ENCODE results near the gene CTDSP2.
"Not testable (repeated sequence)": the region's sequence is repeated elsewhere in the genome, so short reads cannot be mapped to it uniquely, and the experiment has no call there.

The CTDSP2 gene

GRCh38 chr12:57777367-57777766 is 69.2 kb downstream of the CTDSP2 start:
- DNase-seq: no peak

GRCh38 chr12:57776247-57776587 is 70.3 kb downstream of the CTDSP2 start:
- no peak for DNase-seq

- DNase-seq: no peak
These were observed 70.8 kb downstream of the CTDSP2 start for GRCh38 chr12:57775563-57776246.

- no peak for DNase-seq
These were observed 71.5 kb downstream of the CTDSP2 start for GRCh38 chr12:57775044-57775443.

- DNase-seq: not testable (repeated sequence)
These were observed 71.9 kb downstream of the CTDSP2 start for GRCh38 chr12:57774634-57775033.

GRCh38 chr12:57772429-57773322 is 73.9 kb downstream of the CTDSP2 start, which contains the start of gene EEF1AKMT3:
Gene EEF1AKMT3, plus strand, starts transcription at chr12:57772614. Its CDS starts 111 bp downstream, at chr12:57772725.
- DNase-seq: peak; percentile 63

- peak; percentile 97 for DNase-seq
These were observed 74.6 kb downstream of the CTDSP2 start, which contains the start of gene METTL1 for GRCh38 chr12:57771873-57772428. Gene METTL1, minus strand, starts transcription at chr12:57772105. Its CDS starts 22 bp downstream, at chr12:57772083.

- peak; percentile 94 for DNase-seq
These were observed 75.2 kb downstream of the CTDSP2 start for GRCh38 chr12:57771236-57771872.

GRCh38 chr12:57770734-57771133 is 75.8 kb downstream of the CTDSP2 start:
- DNase-seq: no peak

Data from activated CD4-positive, alpha-beta T cell treated with anti-CD3 and anti-CD28 coated beads, Interleukin-2, Interleukin-6, amounts not matched to agents 100 ng/mL and 50 ng/mL, durations not matched to agents 16 hours and 8 hours (primary cell).